ENCODE results near the gene PPFIBP2.

DNA sequence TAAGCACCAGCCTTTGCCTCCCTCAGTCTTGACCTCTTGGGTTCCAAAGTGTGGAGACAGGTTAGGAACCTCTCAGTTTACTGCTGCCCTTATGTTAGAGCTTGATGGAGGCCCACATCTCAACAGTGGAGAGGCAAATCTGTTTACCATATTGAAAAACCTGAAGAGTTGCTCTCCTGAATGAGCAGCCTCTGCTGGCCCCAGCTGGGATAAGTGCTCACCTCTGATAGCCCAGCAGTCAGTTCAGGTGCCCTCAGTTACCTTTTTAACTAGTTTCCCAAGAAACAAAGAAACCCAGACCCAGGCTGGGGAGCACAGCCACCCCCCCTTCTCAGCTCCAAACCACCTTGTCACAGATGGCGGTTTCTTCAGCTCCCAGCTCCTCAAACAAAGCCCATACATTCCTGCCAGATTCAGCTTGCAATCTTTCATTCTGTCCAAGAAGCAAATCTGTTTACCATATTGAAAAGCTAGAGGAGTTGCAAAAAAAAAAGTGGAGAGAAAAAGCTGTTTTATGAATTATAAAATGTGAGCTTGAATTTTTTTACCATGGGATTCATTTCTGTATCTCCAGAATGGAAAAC lies 57.2 kb downstream of the PPFIBP2 start:
- no peak for TF ChIP-seq EP300 (IDR thresholded peaks at IDR 0.05; ENCODE audit: low read depth in 2 of 2, low read length in 2 of 2)
- TF ChIP-seq EP300 (CRISPR knock-in tag; IDR thresholded peaks at IDR 0.05; ENCODE audit: borderline replicate concordance): no peak
- TF ChIP-seq SMC3 (IDR thresholded peaks at IDR 0.05; ENCODE audit: low read length): no peak
- no peak for TF ChIP-seq EZH2 (conservative IDR thresholded peaks at IDR 0.05; ENCODE audit: low read depth, low read length)
- TF ChIP-seq ZNF318 (CRISPR knock-in tag; IDR thresholded peaks at IDR 0.05): no peak
- TF ChIP-seq NFIC (IDR thresholded peaks at IDR 0.05; ENCODE audit: low read length): no peak
- TF ChIP-seq PRDM10 (CRISPR knock-in tag; IDR thresholded peaks at IDR 0.05; ENCODE audit: low read depth): no peak
- TF ChIP-seq ZNF674 (CRISPR knock-in tag; IDR thresholded peaks at IDR 0.05; ENCODE audit: low read depth): no peak
- TF ChIP-seq ZMYM2 (CRISPR knock-in tag; IDR thresholded peaks at IDR 0.05): no peak
- no peak for TF ChIP-seq POLR2A (IDR thresholded peaks at IDR 0.05; ENCODE audit: insufficient read depth in 1 of 2, low read depth in 2 of 2, low read length in 2 of 2)
